GM13976 (cell line): ENCODE data around the gene EBF3.

Source experiments
- DNase-seq: peaks from one replicate; pipeline ENCODE4 v3.0.0; 2012; ENCODE audit warnings: low spot score
- CTCF ChIP-seq: IDR thresholded peaks from 2 replicates; pipeline ENCODE4 v1.5.1; 2012; ENCODE audit warnings: borderline replicate concordance, mild to moderate bottlenecking; ENCODE audit not compliant: insufficient read depth; ENCODE audit errors: extremely low read depth, missing control alignments, control extremely low read depth
- in situ Hi-C: fragments of 300-500 bp; cut with MboI; formaldehyde crosslinking; loops from one replicate; pipeline ENCODE4 v1.12.0; 2022; ENCODE audit warnings: low sequenced_read_pairs, mixed read lengths, inconsistent platforms; ENCODE audit not compliant: unreplicated experiment

The EBF3 gene

GRCh38 chr10:129946859-129947258 lies 17.2 kb downstream of the EBF3 start:
- no peak for TF ChIP-seq CTCF
- in situ Hi-C loops: no loop called here
- DNase-seq: no peak

- TF ChIP-seq CTCF: no peak
- no peak for DNase-seq
- in situ Hi-C loops: no loop called here
These were observed 17.9 kb downstream of the EBF3 start for GRCh38 chr10:129945941-129946760.

DNA sequence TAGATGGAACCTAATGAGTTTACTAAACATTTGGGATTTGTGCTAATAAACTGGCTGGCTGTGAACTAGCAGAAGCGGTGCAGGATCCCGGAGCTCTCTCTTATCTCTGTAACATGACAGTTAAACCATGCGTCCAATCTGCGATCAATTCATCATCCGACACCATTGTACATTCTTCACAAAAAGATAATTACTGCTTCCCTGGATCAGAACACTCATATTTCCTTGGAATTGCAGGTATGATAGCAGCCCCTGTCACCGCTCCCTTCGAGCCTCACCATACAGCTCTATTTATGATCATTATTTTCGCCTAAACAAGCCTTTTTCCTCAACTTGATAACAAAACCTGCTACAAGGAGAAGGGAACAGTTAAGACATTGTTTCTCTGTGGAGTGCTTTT lies 18.5 kb downstream of the EBF3 start:
- in situ Hi-C loops: no loop called here
- DNase-seq: no peak
- TF ChIP-seq CTCF: no peak

GRCh38 chr10:129945064-129945463 lies 19.0 kb downstream of the EBF3 start:
- in situ Hi-C loops: no loop called here

DNA sequence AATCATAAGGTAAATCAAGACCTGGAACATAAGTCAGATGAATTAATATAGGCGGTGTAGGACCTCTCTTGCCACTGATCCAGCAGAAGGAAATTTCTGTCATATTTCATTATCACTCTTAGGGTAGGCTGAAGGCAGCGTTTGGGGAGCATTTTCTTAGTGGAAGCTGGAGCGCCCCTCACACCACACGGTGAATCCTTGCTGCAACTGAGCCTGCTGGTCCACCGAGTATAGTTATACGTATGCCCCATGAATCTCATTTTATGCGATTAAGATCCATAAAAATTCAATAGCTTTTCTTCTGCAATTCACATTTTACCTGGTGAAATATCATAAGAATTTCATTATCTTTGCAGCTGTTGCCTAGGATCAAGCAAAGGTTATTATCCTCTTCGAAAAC lies 19.6 kb downstream of the EBF3 start:
- TF ChIP-seq CTCF: no peak
- DNase-seq: no peak
- in situ Hi-C loops: no loop called here

More at GRCh38 chr10:129945064-129945463, 19.0 kb downstream of the EBF3 start:
- DNase-seq: no peak
- no peak for TF ChIP-seq CTCF

DNA sequence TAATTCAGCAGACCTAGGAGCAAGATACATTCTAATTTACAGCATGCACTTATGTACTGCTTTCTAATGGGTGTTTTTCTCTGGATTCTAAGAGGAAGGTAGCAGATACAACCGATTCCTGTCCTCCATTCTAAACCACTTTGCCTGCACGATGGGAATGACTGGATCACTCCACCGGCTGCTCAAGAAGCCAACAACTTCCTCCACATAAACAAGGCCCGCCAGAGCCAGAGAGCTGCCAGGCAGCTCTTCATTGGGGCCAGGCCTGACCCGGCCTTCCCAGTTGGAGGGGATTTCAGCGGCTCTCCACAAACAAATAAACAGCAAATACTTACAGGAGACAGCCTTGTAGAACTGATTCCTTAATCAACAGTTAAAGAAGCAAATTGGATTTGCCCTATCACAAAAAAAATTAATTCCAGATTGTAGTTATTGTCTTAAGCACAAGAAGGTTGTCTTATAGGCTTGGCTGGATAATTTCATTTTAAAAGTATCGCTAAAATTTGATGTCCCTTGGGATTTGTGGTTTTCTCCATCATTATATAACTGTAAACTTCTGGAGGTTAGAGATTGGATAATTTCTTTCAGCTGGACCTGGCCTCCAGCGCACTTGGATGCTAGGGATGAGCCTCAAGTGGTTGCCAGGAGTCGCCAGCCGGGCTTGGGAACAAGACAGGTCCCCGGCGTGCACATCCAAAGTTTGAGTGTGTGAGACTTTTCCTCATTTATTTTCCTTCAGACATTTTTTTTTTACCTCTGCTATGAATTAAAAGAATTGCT lies 20.9 kb downstream of the EBF3 start:
- no peak for TF ChIP-seq CTCF
- DNase-seq: no peak
- in situ Hi-C loops: no loop called here
